NCI-H524 treated with DMSO at 0.1 percent for 48 hours (cell line): ENCODE data around the gene RALGPS1.
A peak's percentile ranks its signal among the peaks of the same experiment; 100 is the strongest.

Source experiments
- DNase-seq: peaks from one replicate; lab custom pipeline; 2025; lab: John Stamatoyannopoulos, UW

RALGPS1 gene

DNA sequence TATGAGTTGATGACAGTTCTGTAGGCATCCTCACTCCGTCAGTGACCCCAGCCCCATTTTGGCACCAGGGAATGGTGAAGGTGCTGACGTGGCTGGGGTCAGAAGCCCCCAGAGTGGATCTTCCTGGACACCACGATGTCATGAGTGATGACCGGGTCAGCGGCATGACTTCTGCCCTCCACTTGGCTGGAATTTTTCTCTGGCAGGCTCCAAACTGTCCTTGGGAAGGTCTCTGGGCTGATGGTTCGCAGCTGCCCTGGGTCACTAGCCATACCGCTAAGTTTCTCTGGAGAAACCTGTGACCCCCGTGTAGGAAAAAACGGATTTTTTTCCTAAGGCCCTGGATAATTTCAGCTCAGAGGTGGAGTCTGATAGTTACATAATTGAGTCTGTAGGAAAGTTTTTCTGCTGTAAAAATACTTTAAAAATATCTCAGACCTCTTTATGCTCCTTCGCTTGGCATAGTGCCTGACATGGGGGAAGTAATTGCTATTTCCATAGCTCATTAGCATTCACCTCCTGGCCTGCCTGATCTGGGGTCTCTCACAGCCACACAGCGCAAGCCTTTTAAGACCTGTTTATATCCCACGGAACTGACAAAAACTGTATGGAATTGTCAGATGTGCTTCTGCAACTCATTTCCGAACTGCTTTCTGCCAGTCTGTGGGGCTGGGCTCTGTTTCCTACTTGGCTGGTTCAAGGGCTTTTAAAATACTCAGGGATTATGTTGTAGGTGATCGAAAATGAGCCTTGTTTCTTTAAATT is 138.7 kb downstream of the RALGPS1 start:
- no peak for DNase-seq

DNA sequence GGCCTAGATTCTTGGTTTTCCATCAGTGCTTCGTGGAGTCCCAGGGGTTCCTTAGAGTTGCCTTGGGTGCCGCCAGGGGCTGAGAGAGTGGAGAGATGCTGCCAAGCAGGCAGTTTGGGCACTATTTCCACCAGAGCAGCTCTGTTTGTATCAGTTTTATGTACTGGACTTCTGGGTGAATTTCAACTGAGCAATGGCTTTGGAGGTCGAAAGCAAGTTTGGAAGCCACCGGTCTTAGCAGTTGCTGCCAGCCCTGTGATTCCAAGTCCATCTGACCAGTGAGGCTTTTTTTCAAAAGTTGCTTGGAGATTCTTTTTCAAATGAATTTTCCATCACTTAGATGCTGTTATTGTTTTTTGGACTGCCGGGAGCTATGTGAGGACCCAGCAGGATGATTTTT is 139.4 kb downstream of the RALGPS1 start:
- no peak for DNase-seq

DNA sequence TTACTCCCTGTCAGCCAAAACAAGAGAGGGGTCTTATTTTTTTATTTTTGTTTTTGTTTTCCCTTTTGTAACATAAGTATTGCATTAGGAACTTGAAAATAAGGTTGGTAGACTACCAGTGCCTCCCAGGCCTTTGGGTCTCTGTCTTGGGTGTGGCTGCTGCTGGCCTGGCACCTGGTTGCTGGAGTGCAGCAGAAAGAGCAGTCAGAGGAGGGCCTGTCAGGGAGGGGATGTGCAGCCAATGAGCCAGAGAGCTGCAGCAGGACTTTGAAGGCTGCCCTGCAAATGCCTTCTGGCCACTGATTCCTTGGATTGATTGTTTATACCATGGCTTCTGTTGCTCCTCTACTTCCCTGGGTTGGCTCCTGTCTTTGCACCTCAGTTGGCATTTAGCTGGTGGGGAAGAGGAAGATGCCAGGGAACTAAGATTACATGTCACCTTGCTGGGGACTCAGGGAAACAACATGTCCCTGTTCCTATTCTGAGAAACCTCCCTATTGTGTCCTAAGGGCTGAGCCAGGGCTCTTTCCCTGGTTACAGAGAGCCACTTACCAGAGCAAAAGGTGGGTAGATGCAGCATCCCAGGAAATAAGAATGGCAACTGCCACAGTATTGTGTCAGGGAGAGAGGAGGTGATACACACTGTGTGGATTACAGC is 141.3 kb downstream of the RALGPS1 start:
- DNase-seq, result no peak

DNA sequence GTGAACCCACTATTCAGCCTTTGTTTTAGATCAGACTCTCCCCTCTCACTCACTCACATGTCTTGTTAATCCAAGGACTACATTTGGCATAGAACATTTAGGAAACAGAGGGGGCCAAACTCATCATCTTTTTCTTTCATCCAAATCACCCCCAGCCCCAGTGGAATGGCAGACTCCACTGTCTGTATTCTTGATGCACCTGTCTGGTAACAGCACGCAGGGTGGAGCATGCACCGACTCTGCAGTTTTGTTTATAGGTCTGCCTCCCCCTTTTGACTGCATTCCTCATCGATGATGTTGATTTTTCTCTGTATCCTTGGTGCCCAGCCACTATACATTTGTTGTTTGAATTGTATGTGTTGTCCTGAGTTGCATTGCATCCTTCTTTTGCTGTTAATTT is 141.9 kb downstream of the RALGPS1 start:
- DNase-seq, result no peak

GRCh38 chr9:127058011-127058644 is 143.5 kb downstream of the RALGPS1 start:
- DNase-seq, result no peak

DNA sequence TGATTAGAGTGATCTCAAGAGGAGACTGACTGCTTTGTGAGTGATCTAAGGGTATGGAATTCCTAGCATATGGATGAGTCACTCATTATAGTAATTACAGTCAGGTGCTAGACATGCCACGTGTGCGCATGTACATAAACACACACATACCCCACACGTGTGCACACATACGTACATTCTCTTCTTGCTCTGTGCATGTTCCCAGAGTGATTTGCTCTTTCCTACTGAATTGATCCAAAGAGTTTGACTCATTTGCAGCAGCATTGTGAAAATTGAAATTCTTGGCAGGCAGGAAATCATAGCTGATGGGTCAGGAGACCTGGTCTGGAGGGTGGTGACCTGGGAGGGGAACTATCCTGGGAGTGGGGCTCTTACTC is 144.1 kb downstream of the RALGPS1 start:
- no peak for DNase-seq

- DNase-seq, result no peak
Measured at GRCh38 chr9:127059030-127059429, 144.4 kb downstream of the RALGPS1 start.

DNA sequence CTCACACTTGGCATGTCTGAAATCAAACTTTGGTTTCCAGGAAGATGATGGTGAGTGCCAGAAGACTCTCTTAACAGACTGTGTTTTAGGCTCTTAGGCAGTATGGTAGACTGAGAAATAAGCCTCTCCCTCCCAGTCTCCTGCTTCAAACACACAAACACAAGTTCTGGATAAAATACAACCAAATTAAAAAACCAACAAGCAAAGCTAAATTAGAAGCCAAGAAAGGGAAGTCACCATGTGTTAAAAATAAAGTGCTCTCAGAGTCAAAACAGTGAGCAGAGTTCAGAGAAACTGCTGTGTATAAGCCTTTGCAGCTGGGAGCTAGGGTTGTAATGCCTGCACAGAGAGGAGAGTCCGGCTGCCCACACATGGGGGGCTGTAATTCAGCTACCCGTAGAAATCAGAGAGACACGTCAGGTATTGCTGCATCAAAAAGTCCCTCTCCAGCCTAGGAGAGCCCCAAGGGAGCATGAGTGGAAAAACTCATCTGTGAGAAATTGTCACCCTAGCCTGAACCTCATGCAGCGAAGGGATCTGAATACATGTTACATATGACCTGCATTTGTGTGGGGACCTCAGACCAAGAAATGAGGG is 145.3 kb downstream of the RALGPS1 start:
- DNase-seq, result no peak

DNA sequence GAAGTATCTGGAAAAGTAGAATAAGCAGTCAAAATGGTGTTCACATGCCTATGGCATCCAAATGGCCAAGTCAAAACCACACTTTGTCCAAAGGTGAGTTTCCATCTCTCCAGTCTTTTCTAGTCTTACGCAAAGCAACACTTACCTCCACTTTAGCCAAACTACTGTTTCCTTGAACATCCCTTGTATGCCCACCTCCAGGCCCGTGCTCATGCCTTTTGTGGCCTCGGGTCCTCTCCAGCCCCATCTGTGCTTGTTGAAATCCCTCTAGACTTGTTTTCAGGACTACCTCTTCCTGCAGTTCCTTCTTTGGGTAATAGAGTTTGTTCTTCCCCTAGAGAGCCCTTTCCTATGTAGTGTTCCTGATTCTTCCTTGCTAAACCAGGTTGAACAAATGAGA is 146.8 kb downstream of the RALGPS1 start:
- no peak for DNase-seq

- DNase-seq, result no peak
Measured at GRCh38 chr9:127064335-127064734, 149.8 kb downstream of the RALGPS1 start.

DNA sequence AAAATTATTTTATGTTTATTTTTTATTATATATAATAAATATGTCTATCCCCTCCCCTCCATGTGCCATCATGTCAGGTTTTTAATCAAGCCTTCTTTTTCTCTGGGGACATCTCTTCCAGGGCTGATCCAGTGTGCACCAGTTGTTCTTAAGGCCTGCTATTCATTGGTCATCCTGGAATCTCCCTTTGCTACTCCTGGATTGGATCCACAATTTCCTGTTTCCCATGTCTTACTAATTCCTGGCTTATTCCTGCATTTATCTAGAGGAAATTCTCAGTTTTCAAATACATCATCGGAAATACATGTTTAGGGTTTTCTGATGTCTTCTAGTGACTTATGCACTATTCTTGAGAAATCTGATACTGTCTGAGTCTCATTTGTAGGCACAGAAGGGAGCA is 151.0 kb downstream of the RALGPS1 start:
- DNase-seq, result no peak

- DNase-seq, result no peak
Measured at GRCh38 chr9:127066060-127066850, 151.7 kb downstream of the RALGPS1 start.

DNA sequence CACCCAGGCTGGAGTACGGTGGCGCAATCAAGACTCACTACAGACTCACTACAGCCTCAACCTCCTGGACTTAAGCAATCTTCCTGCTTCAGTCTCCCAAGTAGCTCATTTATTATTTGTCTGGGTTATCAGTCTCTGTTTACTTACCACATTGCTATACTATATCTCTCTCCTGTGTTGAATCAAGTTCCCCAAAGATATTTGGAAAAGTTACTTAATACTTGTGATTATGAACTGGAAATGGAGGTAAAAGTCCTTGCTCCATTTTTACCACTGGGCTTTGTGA is 152.2 kb downstream of the RALGPS1 start:
- DNase-seq, result no peak

DNA sequence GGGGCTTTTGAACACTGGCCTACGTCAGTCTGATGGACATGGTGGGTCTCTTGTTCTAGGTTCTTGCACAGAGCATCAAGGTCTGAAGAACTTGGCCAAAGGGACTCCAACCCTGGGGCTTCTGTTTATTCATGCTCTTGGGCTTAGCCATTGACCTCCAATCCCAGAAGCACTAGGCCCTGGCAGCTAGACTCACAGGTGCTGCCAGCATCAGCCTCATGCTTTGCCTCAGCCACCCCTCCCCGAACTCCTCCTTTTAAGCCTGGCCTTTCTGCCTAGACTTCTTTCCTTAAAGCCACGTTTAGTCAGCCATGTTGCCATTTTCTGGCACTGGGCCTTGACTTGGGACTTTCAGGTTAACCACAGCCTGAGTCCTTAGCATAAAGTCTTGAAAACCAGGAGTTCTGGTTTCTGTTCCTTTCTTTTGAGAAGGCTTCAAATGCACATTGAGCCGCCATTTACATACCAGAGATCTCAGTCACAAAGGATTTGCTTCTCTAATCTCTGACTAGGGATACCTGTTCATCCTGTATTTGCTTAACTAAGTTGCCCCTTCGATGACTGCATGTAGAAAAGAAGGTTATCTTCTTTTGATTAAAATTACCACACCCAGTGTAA is 153.1 kb downstream of the RALGPS1 start:
- DNase-seq, result no peak

- DNase-seq, result peak; percentile 61
Measured at GRCh38 chr9:127074561-127075548, 160.3 kb downstream of the RALGPS1 start.

- DNase-seq, result no peak
Measured at GRCh38 chr9:127075624-127076372, 161.2 kb downstream of the RALGPS1 start.

DNA sequence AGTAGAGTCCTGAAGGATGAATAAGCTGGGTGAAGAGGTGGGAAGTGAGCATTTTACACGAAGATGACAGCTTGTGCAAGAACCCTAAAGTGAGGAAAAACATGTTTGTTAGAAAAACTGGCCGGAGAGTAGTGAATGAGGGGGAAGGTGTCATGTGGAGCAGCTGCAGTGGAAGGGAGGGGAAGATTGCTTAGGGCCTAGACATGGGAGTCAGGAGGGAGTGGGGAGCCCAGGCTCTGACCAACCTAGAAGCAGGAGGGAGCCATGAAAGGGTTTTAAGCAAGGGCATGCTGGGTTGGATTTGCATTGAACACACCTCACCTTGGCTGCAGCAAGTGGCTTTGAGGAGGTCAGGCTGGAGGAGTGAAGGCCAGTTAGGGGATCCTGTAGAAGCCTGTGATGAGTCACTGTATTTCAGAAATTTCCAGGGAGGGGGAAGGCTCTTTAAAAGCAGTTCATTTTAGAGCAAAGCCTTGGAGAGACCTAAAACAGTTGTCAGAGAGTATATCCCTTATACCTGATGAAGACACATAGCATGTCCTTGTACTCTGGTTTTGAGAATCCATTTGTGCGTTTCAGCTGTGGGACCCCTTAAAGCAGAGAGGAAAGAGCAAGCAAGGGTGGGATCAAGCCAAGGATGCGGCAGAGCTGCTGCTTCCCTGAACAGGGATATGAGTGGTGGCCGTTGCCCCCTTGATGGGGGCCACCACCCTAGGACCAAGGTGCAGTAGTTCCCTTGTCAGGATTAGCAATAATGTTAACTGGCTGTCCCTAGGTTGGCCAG is 162.5 kb downstream of the RALGPS1 start:
- no peak for DNase-seq

DNA sequence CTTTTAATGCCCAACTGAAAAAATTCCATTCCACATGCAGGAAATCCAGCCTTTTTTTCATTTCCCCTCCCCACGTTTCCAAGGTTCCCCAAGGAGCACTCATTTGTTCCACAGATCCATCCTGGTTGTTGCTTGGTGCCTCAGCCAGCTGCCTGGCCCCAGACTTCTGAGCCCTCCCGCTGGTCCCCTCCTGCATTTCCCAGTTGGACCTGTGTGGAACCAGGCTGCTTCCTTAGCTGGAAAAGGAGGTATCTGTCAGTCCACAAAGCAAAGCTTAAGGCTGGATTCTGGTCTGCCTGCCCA is 163.0 kb downstream of the RALGPS1 start:
- DNase-seq, result no peak

DNA sequence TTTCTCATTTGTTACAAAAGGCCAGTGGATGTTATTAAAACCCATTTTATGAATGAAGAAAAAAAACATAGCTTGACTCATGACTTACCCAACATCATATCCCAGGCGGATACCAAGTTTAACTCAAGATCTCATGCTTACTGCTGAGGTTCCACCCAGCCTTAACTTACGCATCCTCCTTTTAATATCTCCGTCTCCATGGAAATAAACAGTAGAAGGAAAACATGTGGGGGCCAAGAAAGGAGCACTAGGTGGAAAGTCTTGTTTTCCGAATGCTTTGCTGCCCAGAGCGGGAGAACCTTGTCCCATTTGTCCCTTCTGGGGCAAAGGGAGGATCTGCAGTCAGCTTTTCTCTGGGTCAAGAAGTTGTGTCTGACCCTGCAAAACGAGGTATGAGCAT is 163.8 kb downstream of the RALGPS1 start:
- no peak for DNase-seq
